ENCODE measurements around the gene SDCCAG8.
"Not testable (repeated sequence)": the region's sequence is repeated elsewhere in the genome, so short reads cannot be mapped to it uniquely, and the experiment has no call there.

Gene SDCCAG8

DNA sequence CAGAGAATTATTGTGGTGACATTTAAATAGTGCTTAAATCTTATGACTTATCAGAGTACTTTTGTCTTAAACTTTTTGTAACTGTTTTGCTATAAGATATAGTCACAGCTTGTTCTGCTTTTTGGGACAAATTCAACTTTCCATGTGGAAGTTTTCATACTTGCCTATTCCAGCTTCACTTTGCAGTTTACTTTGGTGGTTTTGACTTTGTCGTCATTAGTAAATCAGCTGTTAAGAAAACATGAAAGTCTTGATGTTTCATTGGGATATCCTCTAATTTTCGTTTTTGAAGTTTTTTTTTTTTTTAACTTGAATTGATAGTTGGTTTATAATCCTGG is 31.3 kb downstream of the SDCCAG8 start:
- DNase-seq: no peak

DNA sequence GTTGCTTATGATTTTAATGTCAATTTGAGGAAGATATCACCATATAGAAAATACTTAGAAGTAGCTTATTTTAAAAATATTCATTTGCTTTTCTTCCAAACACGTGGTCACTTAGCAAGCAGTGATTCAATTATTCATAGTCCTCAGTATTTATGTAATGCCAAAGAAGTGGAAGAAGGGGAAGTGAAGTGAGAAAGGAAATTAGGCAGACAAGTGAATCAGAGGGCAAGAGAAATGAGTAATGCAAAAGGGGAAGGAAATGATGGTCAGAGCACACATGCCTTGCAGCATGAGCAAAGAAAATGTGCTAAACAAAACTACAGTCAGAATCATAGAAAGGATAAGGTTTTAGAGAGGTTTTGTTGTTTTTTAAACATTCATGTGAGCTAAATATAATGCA is 31.8 kb downstream of the SDCCAG8 start:
- DNase-seq: no peak

DNA sequence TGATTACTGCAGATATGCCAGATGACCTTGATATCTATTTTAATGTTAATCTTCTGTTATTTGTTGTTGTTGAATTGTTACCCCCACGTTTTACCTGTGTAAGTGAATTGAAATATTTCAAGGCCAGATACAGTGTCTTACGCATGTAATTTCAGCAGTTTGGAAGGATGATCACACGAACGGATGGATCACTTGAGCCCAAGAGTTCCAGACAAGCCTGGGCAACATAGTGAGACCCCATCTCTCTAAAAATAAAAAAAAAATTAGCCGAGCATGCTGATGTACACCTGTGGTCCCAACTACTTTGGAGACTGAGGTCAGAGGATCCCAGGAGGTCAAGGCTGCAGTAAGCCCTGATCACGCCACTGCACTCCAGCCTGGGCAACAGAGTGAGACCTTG is 32.2 kb downstream of the SDCCAG8 start:
- DNase-seq: no peak

DNA sequence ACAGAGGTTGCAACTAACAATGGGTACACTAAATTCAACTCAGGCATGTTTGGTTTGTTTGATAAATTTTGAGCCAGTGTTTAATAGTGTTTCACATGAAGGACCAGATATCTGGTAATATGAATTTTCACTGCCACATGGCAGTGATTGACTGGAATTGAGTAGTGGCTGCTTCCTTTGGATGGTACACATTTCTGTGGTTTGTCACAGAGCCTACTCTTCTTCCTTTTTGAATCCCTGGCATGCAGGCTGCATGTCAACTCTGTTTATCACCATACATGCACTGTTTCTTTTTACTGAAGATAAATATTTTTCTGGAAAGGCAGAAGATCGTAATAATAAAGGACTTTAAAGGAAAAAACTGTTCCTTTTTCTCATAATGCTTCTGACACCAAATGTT is 35.5 kb downstream of the SDCCAG8 start:
- no peak for DNase-seq

DNA sequence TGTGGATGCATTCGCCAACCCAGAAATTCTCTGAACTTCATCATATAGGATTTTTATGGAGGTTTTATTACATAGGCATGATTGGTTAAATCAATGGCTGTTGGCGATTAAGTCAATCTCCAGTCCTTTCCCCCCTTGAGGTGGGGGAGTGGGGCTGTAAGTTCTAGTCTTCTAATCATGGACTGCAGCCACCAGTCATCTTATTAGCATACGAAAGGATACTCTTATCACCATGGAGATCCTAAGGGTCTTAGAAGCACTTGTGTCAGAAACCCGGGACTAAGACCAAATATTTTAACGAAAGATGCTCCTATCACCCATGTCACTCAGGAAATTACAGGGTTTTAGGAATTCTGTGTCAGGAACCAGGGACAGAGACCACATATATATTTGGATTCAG is 36.3 kb downstream of the SDCCAG8 start:
- DNase-seq: no peak

DNA sequence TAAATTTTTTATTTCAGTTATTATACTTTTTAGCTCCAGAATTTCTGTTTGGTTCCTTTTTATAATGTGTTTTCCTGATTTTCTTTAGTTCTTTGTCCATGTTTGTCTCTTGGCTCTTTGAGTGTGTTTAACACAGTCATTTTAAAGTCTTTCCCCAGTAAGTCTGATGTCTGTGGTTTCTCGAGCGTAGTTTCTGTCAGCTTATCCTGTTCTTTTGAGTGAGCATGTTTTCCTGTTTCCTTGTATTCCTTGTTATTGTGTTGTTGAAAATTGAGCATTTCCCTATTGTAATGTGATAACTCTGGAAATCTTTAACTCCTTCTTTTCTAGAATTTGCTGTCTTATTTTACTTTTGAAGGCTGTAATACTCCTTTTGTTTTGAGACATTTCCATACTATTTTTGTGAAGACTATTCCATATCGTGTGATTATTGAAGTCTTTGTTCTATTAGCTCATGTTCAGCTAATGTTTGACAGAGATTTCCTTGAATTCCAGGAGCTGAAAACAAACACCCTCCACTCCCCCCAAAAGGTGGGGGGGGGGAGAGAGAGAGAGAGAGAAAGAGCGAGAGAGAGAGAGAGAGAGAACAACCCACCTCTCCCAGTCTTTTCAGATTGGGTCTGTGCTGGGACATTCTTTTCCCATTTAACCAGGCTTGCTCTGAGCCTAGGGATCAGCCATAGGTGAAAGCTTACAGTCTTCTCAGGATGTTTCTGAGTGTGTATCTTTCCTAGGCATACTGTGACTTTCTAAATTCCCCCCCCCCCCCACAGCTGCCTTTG is 38.3 kb downstream of the SDCCAG8 start:
- DNase-seq: no peak

DNA sequence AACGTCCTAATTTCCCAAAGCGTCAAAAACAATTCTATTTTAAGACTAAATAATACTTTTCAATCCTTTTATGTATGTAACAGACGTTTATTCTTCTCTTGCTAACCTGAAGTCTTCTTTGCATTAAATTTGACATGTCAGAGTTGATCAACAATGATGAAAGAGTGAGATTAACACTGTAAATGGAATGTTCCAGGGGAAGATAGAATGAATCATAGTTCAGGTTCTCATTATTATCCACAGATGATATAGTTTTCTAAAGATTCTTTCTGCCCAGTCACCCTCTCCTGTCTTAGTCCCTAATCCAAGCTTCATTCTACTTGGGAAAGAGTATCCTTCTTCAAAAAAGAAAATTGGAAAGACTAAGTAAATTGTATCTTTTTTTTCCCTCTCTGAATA is 38.9 kb downstream of the SDCCAG8 start:
- no peak for DNase-seq

DNA sequence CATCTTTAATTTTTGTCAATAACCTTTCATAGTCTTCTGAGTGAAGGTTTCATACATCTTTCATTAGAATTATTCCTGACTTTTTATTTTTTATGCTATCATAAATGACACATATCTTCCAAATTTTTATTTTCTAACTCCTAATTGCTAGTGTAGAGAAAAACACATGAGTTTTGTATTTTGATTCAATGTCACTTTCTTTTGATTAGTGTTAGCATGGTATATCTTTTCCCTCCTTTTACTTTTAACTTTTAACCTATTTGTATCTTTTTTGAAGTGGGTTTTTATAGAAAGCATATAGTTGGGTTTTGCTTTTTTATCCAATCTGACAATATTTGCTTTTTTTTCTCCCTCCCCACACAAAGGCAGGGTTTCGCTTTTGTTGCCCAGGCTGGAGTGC is 43.2 kb downstream of the SDCCAG8 start:
- no peak for DNase-seq

DNA sequence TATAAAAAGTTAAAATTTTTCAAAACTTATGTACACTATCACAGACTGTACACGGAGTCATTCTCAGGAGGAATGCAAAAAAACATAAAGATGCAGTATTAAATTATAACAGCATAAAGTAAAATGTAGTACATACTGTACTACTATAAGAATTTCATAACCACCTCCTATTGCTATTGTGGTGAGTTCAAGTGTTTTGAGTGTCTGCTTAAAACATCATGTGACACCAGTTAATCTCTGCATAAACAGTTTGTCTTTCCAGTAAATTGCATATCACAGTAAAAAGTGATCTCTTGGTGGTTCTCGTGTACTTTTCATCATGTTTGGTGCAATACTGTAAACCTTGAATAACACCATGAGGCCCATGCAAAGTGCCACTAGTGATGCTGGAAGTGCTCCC is 45.2 kb downstream of the SDCCAG8 start:
- no peak for DNase-seq

DNA sequence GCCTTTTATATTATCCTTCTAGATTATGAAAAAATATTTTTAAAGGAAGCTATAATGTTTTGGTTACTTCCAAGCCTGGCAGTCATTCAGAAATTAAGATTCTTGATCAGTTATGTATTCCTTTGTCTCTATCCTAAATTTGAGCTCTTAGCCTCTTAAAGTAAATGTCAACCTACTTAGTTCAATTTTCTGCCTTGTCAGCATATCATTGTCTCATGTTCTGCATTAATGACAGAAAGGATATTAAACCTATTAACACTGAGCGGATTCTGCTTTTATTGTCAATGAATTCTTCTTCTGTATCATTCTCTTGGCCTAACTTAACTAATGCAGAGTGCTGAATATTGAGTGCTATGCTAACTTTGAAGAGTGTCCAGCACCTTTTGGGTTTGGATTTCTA is 56.0 kb downstream of the SDCCAG8 start:
- no peak for DNase-seq

DNA sequence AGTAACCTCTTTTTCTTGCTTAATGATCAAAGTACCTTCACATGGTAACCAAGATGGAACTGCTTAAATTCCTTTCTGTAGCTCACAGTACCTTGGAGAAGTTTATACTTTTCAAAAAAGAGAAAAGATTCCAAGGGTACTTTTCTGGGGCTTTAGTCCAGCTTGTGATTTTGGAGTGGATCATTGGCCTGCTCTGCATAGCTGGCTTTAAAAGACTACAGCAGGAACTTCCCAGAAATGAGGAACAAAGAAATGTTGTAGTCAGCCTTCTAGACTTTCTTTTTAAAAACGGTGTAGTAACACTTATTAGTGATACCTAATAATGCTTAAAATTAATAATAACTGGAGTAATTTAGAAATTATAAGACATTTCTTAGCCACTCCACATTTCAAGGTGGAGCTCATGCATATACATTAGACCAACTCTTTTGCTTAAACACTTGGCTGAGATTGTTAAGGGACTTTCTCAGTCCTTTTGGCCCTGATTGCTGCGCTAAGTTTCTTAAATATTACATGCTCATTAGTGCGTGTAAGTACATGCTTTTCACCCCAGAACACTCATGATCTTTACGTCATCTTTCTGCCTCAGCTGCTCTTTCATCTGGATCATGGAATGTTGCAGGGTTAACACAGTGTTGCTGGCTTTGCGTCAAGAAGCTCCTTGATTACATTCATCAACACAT is 57.3 kb downstream of the SDCCAG8 start:
- no peak for DNase-seq

DNA sequence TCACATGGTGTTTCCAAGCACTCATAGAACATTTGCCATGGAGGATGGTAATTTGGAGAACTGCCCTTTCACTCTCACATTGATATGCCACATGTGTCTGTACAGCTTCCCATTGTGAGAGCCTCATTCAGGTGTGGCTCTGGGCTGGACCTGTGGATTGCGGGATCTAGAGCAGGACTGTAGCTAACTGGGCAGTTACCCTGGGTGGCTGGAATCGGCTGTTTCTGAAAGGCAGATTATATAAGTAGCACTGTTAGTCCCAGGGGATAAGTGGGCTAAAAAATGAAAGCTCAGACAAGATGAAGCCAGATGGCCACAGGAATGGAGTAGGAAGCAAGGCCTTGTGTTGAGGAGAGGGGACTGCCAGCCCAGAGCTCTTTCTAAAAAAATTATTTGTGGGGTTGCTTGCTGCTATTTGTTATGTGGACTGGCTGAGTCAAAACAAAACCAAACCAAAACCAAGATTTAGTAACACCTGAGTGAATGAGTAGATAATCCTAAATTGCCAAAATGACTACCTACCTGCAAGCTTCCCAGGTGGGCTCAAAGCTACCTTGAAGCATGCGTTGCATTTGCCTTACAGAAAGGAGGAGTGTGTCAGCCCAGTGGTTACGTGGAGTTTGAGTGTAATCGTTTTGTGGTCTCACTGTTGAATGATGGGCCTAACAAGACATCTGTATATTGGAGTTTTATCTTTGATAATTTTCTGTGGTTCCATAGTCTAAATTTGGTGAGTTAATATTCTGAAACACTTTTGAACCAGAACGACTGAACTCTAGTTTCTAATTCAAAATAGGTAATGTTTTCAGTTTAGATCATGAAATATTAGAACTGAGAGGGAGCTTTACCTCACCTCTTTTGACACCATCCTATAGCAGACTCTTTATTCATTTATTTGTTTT is 58.0 kb downstream of the SDCCAG8 start:
- DNase-seq: no peak

DNA sequence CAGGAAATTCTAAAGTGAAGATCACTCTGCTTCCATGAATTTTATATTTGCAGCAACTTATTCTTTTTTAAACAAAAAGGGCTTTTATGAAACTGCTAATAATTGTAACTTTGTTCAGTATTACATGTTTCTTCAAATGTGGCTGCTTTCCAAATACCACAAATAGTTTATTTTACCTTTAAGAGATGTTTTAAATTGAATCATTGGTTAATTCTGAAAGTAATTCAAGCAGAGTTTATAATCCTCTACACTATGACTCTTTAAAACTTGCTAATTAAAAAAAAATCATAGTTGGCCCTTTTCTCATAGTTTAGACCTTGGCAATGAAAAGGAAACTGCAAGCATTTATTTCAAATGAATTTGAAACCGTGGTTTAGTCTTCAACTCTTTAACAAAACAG is 59.6 kb downstream of the SDCCAG8 start:
- no peak for DNase-seq

DNA sequence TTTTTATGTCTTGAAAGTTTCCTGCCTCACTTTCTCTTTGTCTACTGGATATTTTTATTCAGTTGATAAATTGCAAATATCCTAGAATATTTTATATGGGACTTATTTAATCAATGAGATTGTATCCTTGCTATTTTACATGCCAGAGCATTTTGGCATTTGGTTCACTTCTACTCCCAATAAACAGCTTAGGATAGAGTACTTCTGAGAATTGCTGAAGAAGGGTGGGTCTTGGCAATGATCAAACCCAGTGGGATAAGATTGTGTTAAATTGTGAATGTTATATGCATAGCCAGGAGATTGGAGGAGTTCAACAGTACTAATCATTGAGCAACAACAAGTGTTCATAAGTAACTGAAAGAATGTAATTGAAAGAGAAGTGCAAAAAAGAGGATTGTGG is 60.1 kb downstream of the SDCCAG8 start:
- DNase-seq: no peak

DNA sequence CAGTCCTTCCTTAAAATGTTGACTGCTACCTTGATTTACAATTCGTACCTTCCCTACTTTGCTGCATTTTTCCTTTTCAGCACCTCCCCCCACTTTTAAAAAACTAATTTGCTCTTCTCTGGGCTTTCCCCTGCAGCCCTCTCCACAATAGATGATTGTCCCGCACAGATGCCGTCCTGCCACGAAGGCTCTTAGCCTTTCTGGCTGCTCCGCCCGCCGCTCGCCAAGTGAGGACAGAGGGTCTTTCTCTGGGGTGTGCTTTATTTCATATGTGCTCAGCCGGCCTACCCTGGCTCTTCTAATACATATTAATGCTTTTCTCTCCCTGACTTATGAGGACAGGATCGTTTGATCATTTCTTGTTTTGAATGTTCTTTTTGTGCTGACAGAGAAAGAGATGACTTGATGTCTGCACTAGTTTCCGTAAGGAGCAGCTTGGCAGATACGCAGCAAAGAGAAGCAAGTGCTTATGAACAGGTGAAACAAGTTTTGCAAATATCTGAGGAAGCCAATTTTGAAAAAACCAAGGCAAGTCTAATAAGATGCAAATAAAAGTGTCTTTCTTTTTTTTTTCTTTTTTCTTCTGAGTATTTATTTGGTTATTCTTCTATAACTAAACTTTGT is 60.6 kb downstream of the SDCCAG8 start:
- DNase-seq: no peak

DNA sequence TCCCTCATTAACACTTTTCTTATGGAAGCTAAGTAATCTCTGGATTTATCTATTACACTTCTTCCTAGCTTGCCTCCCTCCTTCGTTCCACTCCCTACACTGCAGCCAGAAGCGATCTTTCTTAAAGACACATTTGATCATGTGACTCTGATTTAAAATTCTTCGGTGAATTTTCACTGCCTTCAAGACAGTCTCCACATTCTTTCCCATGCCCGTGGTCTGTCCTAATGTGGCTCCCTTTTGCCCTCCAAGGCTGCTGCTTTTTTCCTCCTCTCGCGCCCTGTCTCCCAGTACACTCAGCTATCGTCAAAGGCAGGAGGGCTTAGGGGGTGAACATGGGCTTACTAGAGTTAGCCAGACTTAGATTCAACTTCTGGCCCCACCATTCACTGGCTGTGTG is 64.4 kb downstream of the SDCCAG8 start:
- no peak for DNase-seq

DNA sequence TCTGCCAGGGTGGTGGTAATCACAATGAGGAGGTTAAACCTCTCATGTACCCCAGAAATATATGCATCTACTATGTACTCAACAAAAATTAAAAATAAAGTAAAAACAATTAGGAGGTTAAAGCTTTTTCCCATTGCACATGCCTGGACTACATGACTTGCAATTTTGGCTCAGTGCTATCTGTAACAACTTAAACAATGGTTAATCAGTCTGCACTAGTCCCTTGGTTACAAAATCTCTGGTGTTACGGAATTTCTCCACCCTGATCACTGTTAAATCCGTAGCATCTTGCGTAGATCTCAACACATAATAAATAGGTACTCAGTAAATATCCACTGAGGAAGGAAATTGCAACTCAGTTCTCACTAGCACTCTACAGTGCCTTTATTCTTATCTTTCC is 66.5 kb downstream of the SDCCAG8 start:
- no peak for DNase-seq

DNA sequence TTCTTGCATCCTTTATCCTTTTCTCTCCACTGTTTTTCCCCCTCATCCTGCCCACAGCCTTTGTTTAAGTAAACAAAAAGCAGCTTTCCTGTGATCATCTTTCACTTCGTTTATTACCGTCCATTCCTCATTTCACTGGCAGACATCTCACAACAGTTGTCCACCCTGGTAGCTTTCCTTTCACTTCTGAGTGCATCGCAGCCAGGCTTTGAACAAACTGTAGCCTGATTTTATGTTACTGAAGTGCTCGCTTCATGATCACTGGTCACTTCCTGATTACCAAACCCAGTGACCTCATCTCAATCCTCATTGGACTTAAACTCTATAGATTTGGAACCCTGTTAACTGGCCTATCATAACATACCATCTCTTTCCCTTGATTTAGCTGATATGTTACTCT is 67.7 kb downstream of the SDCCAG8 start:
- DNase-seq: no peak

DNA sequence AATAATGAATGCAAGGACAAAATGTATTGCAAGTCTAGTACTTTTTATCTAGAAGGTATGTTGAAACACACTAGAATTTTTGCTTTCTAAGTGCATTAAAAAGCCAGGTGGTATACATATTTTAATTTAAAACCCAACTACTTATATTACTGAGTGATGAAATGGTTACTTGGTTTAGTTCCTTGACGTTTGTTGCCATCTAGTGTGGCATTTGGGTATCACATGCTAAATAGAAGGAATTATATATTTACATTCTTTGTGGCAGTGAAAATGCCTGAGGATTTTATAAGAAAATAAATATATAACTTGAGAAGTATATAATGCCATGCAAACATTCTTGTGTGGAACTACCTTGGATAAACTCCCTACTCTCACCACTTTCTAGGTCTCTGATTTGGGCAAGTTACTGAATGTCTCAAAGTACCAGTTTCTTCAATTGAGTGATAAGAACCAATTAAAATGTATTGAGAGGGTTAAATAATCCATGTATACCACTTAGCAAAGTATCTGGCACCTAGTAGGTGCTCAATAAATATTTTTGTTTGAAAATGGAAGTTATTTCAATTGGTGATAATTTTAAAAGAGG is 69.6 kb downstream of the SDCCAG8 start:
- peak; percentile 7 for DNase-seq

DNA sequence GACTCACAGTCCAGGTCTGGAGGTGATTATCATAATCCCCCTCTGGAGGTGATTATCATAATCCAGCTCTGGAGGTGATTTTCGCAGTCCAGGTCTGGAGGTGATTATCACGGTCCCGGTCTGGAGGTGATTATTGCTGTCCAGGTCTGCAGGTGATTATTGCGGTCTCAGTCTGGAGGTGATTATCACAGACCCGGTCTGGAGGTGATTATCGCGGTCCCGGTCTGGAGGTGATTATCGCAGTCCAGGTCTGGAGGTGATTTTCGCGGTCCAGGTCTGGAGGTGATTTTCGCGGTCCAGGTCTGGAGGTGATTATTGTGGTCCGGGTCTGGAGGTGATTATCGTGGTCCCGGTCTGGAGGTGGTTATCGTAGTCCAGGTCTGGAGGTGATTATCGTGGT is 76.6 kb downstream of the SDCCAG8 start:
- no peak for DNase-seq

DNA sequence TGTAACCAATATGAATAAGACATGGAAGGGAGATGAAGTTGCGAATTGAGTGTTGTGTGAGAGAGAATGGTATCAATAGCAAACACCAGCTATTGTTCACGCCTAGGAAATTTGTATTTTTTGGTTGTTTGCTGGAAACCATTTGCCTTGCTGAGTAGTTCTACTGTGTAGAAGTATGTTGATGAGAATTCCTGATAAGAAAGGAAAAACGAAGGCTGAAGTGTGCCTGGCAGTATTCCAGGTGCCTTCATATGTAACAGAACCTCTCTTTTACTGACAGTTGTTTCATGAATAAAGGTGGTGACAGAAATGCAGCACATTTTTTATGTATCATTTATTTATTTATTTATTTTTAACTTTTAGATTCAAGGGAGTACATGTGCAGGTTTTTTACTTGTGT is 79.5 kb downstream of the SDCCAG8 start:
- no peak for DNase-seq

DNA sequence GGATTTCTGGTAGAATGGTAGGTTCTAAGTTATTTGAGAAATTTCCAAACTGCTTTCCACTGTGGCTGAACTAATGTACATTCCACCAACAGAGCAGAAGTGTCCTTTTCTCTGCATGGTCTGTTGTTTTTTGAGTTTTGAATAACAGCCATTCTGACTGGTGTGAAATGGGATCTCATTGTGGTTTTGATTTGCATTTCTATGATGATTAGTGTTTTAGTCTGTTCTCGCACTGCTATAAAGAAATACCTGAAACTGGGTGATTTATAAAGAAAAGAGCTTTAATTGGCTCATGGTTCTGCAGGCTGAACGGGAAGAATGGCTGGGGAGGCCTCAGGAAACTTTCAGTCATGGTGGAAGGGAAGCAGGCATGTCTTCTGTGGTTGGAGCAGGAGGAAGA is 80.3 kb downstream of the SDCCAG8 start:
- DNase-seq: no peak

DNA sequence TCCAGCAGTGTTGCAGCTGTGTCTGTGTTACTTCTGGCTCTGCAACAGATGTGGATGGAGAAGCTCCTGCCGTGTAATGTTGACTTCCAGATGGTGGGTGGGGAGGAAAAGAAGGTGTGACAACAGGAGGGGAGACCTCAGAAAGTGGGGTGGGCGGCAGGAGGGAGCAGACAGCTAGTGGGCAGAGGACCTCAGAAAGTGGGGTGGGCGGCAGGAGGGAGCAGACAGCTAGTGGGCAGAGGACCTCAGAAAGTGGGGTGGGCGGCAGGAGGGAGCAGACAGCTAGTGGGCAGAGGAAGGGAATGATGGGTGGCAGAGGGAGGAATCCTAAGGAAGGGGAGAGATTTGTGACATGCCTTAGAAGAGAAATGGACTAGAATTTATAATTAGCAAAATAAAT is 83.0 kb downstream of the SDCCAG8 start:
- not testable (repeated sequence) for DNase-seq
